ENCODE measurements around the gene HHIPL1. TPM values are rescaled to one million over a fixed set of nuclear protein-coding genes. Genes with fewer than 3 reads are reported as not detected.

The HHIPL1 gene
- total and polyA plus RNA-seq, 2 donors (not counting 3 experiments of a cell fraction or from before 2014, with no cell fraction given), result 1.3 to 2.1 TPM

GRCh38 chr14:99634443-99634842 lies 10.5 kb upstream of the HHIPL1 start:
- dilution Hi-C loops (cut with MboI; ENCODE audit: extremely low pct_ligation_motif_present, low sequenced_read_pairs) (no loop called here), intact Hi-C loops (cut with micrococcal nuclease) (no loop called here)
- H3K27me3 ChIP-seq (ENCODE audit: control insufficient read depth in 2 of 2, insufficient read depth in 2 of 2, low read length in 2 of 2), result no peaks in the 10 kb centered on the region
- H3K4me1 ChIP-seq (ENCODE audit: control insufficient read depth, extremely low read depth, insufficient read depth, low read length), result no peaks in the 10 kb centered on the region
- CTCF ChIA-PET, result interaction anchor here (0.9 kb wide), 1 partner anchor 117 kb away, joined by 4 read pairs; no protein-coding TSS in a partner anchor
- H3K79me2 ChIP-seq (ENCODE audit: control insufficient read depth, insufficient read depth, low read length), result no peaks in the 10 kb centered on the region
- H2AFZ ChIP-seq (ENCODE audit: low read depth, low read length), result peak overlapping the region; percentile 70
- TF ChIP-seq JUN (IDR thresholded peaks at IDR 0.05; ENCODE audit: borderline replicate concordance, insufficient read depth, insufficient read length, low read depth), result no peak
- H4K20me1 ChIP-seq (replicated peaks; ENCODE audit: control insufficient read depth, extremely low read depth, insufficient read depth, low read length), result no peaks in the 10 kb centered on the region
- no peaks in the 10 kb centered on the region for H3K9me1 ChIP-seq (replicated peaks; ENCODE audit: control insufficient read depth, extremely low read depth, insufficient read depth, low read length)
- no peak overlapping the region for H3K9ac ChIP-seq (replicated peaks; ENCODE audit: extremely low read depth, insufficient read depth, low read length)
- H3K36me3 ChIP-seq (ENCODE audit: control insufficient read depth in 2 of 2, extremely low read depth in 1 of 2, insufficient read depth in 2 of 2, low read length in 2 of 2), result no peaks in the 10 kb centered on the region
- H3K9me3 ChIP-seq (replicated peaks; ENCODE audit: control insufficient read depth, insufficient read depth, low read length), result no peaks in the 10 kb centered on the region
- FAIRE-seq, result no peak
- H3K4me3 ChIP-seq (replicated peaks in 1 of 3; ENCODE audit: insufficient read depth in 1 of 3, low read depth in 1 of 3, low read length in 3 of 3), result no peak overlapping the region
- BruUV-seq (replicated peaks), result no TSS peak
- no peak overlapping the region for H3K4me2 ChIP-seq (ENCODE audit: insufficient read depth, low read length)
- no peak overlapping the region for H3K27ac ChIP-seq (ENCODE audit: insufficient read depth, low read depth, low read length)
- DNase-seq (ENCODE audit: low read depth, low spot score), result no peak
- POLR2A ChIA-PET, result no interaction called here

GRCh38 chr14:99635116-99635515 lies 9.8 kb upstream of the HHIPL1 start:
- Histone ChIP-seq H3K4me3 (replicated peaks in 1 of 3; ENCODE audit: insufficient read depth in 1 of 3, low read depth in 1 of 3, low read length in 3 of 3) (no peak overlapping the region), H3K79me2 (ENCODE audit: control insufficient read depth, insufficient read depth, low read length) (no peaks in the 10 kb centered on the region), H3K9me1 (replicated peaks; ENCODE audit: control insufficient read depth, extremely low read depth, insufficient read depth, low read length) (no peaks in the 10 kb centered on the region), H3K4me1 (ENCODE audit: control insufficient read depth, extremely low read depth, insufficient read depth, low read length) (no peaks in the 10 kb centered on the region), H3K27me3 (ENCODE audit: control insufficient read depth in 2 of 2, insufficient read depth in 2 of 2, low read length in 2 of 2) (no peaks in the 10 kb centered on the region), H3K27ac (ENCODE audit: insufficient read depth, low read depth, low read length) (no peak overlapping the region), H2AFZ (ENCODE audit: low read depth, low read length) (no peak overlapping the region), H3K9me3 (replicated peaks; ENCODE audit: control insufficient read depth, insufficient read depth, low read length) (no peaks in the 10 kb centered on the region), H4K20me1 (replicated peaks; ENCODE audit: control insufficient read depth, extremely low read depth, insufficient read depth, low read length) (no peaks in the 10 kb centered on the region), H3K4me2 (ENCODE audit: insufficient read depth, low read length) (no peak overlapping the region), H3K9ac (replicated peaks; ENCODE audit: extremely low read depth, insufficient read depth, low read length) (no peak overlapping the region), H3K36me3 (ENCODE audit: control insufficient read depth in 2 of 2, extremely low read depth in 1 of 2, insufficient read depth in 2 of 2, low read length in 2 of 2) (no peaks in the 10 kb centered on the region)
- POLR2A ChIA-PET, result no interaction called here
- CTCF ChIA-PET, result no interaction called here
- no peak for FAIRE-seq
- dilution Hi-C loops (cut with MboI; ENCODE audit: extremely low pct_ligation_motif_present, low sequenced_read_pairs), result no loop called here
- DNase-seq (ENCODE audit: low read depth, low spot score), result no peak
- intact Hi-C loops (cut with micrococcal nuclease), result no loop called here
- TF ChIP-seq CTCF (IDR thresholded peaks at IDR 0.05; ENCODE audit: extremely low read depth in 1 of 2, insufficient read depth in 1 of 2, low read depth in 1 of 2, low read length in 2 of 2), result no peak
- TF ChIP-seq POLR2A (IDR thresholded peaks at IDR 0.05; ENCODE audit: low read depth, low read length), result no peak
- no peak for TF ChIP-seq POLR2AphosphoS5 (IDR thresholded peaks at IDR 0.05; ENCODE audit: insufficient read depth, low read depth, low read length)
- TF ChIP-seq FOS (IDR thresholded peaks at IDR 0.05; ENCODE audit: borderline replicate concordance, insufficient read depth, low read length), result no peak
- no peak for TF ChIP-seq MYC (IDR thresholded peaks at IDR 0.05; ENCODE audit: low read depth, low read length)
- no peak for TF ChIP-seq MAX (IDR thresholded peaks at IDR 0.05; ENCODE audit: insufficient read depth, insufficient read length)
- no peak for TF ChIP-seq GATA2 (IDR thresholded peaks at IDR 0.05; ENCODE audit: insufficient read depth, insufficient read length, low read depth, low read length)
- no peak for TF ChIP-seq JUN (IDR thresholded peaks at IDR 0.05; ENCODE audit: borderline replicate concordance, insufficient read depth, insufficient read length, low read depth)
- no peak for TF ChIP-seq EZH2 (IDR thresholded peaks at IDR 0.05; ENCODE audit: borderline replicate concordance, low read depth, low read length, severe bottlenecking)
- no TSS peak for BruUV-seq (replicated peaks)

Measured in endothelial cell of umbilical vein (primary cell).